HG03025 (cell line): ENCODE measurements around the gene KIAA1217.

Experiments
- ATAC-seq: cut with Tn5 transposase; IDR thresholded peaks from one replicate; pipeline ENCODE4 v1.9.1; 2021; ENCODE audit warnings: mild to moderate bottlenecking, moderate library complexity; ENCODE audit not compliant: unreplicated experiment, low FRiP score

The KIAA1217 gene

DNA sequence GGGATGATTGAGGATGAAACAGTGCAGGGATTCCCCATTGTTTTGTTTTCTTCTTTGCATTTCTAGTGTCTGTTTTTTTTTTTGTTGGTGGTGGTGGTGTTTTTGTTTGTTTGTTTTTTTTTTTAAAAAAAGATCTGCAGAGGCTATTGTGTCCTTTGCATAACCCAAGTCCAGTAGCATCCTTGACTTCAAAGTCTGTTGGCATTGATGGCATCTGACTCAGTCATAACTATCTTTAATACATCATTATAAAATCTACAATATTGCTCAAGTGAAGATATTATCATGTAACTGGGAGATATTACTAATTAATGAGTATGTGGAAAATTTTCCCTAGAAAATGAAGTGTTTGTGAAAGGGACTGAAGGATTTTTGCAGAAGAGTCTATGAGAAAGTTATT lies 70.2 kb downstream of the KIAA1217 start:
- ATAC-seq, result no peak

DNA sequence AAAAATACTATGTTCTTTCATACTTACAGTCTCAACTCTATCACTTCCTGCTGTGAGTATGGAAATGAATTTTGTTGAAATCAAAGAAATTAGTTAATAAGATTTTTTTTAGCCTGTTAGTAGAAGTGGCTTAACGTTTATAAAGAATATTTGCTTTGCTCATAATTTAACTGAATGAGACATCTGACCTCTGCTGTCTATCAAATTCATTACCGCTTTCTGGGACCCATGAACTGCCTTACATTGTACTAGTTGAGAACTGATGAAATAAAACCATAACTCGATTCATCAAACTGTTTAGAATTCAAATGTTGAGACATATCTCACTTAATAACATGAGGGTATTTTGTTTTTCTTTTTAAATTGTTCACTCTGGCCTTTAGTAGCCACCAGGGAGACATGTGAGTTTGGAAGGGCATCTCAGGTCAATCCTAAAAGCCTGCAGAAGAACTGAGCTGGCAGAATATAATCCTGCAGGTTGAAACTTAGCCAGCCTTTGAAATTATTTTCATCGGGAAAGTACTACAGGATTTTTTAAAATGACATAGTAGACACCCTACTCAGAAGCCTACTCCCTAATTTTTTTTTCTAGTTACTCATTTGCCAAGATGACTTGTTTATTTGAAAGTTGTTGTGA lies 78.7 kb downstream of the KIAA1217 start:
- ATAC-seq, result no peak

DNA sequence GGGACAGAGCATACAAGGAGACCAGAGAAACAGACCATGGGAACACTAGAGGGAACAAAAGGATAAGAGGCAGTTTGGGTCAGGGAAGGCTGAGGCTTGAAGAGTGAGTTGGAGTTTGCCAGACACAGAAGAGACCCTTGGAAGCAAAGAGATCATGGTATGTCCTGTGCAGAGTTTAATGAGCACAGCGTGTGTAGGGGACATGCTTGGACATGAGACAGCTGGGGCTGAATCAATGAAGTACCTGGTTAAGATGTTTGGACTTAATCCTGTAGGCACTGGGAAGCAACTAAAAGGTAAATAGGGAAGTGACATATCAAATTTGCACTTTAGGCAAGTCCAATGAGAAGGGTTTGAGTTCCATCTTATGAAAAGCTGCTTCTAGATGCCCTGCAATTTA lies 79.6 kb downstream of the KIAA1217 start:
- no peak for ATAC-seq

DNA sequence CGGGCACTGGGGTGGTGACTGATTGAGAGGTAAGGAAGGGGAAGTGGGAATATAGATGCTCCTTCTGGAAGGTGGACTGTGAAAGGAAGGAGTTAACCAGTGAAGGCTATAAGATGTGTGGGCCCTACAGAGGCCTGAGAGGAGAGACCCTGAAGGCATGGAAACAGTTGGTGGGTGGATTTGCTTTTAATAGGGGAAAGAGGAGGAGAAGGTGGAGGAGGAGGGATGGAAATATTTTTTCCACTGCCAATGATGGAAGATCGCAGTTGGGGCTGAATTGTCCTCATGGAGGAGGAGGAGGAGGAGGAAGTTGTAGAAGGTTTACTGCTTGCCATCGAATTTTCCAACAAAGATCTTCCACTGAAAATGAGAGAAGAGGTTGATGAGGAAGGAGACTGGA lies 80.3 kb downstream of the KIAA1217 start:
- ATAC-seq, result no peak

DNA sequence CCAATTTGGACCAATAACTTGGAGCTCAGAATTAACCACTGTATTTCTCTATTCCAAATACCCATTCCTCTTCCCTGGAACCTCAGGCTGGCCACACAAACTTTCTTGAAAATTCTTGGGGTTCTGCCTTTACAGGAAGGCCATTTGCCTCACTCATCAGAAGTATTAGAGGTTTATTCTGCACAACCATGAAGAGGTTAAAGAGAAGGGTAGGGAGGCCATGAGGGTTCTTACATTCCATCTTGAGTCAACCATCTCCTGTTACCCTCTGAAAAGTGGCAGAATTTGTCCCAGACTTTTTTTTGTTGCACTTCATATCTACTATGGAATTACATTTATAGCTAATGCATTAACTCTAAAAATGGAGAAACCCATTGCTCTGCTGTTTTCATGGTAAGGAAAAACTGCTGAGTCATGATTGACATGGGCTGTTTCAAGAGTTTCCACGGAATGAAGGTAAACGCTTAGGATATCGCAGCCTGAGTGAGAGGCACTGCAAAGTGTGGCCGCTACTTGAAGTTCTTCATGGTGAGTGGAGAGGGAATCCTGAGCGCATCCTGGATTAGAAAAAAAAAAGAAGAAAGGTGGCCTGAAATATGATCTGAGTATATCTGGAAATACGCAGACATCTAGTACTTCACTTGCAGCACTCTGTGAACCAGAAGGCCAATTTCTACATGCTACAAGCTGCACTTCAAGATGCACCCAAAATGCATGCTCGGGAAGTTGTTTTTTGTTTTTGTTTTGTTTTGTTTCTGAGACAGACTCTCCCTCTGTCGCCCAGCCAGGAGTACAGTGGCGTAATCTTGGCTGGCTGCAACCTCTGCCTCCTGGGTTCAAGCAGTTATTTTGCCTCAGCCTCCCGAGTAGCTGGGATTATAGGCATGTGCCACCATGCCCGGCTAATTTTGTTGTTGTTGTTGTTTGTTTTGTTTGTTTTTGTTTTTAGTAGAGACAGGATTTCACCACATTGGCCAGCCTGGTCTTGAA lies 83.7 kb downstream of the KIAA1217 start:
- ATAC-seq, result no peak

DNA sequence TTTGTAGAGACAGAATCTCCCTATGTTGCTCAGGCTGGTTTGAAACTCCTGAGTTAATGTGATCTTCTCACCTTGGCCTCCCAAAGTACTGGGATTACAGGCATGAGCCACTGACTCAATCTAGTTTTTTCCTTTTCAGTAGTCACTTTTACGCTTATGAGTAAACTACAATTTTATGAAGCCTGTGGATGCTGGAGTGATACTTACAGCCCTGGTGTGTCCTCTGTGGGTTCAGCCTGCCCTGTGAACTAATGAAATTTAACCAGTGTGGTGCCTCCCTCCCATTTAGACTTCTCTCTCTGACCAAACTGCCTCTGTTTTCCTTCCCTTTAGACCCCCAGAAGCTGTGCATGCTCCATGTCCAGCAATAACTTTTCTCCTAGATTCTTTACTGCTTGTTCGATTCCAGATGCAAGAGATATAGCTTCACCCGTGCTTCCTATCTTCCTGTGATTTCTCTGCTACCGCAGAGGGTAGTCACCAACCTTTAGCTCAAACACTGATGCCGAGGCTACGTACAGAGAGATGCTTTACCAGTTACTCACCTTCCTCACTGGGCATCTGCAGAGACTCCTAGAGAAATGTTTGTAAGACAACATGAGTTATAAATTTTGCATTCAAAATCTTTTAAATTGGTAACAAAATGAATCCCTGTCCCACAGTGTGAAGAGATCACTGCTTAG lies 90.8 kb downstream of the KIAA1217 start:
- no peak for ATAC-seq

DNA sequence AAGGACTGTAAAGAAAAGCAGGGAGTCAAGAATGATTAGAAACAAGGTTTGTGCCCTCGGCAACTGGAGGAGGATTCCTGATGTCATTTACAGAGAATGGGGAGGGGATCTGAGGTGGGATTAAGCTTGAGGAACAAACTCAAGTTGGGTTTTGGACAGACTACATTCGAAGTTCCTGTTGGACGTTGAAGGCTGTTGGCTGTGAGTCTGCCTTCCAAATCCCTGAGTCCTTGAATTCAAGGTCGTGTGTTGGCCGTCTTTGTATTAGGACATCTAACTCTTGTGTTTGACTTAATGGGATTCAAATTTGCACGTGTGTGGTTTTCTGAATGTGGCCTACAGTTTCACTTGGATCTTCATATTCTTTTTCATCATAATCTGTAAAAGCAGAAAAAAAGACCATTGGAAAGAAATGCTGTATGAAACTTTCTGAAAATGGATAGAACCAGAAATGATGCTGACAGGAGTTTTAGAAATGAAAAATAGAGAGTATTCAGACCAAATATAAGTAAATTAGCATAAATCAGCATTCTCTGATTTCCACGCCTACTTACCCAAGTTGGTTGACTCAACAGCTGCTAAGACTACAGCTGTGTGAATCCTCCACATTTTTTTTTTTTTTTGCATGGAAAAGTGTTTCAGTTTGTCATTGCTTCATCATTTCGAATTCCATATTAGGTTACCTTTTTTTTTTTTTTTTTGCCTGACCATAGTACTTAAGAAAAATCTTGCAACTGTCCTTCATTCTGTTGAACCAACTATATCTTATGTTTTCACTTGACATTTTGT lies 94.8 kb downstream of the KIAA1217 start:
- no peak for ATAC-seq

DNA sequence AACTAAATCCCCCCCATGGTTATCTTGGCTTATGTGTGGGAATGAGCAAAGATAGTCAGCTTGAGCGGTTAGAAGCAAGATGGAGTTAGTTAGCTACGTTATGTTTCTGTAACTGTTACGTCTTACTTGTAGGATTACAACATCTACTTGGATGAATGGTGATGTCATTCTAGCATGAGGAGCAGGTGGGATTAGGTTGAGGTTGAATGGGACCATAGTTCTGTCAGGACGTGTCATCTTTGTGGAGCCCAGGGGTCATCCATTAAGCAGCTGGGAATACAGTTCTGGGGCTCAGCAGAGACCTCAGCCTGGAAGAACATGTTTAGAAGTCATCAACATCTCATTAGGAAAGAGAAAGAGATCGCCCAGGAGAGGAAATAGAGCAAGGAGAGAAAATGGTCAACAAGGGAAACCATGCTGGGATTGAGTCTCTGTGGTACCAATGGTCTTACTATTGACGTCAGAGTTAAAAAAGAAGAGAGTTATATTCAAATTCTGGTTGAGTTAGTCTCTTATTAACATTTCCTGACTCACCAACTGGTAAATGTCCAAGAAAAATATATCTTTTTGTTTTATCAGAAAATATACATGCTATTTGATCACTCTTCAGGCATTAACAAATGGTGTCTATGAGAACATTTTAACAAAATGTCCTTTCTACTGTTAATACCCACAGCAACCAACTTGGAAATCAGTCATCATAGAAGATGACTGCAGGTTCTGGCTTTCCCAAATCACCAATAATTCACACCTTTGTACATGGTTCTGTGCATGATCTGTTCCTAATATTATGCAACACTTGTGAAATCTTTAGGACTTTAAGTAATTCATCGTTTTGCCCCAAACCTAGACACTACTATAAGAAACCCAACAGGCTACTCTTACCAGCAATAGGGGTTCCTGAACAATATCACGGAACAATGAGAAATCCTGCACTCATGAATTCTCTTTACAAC lies 96.9 kb downstream of the KIAA1217 start:
- ATAC-seq, result no peak

DNA sequence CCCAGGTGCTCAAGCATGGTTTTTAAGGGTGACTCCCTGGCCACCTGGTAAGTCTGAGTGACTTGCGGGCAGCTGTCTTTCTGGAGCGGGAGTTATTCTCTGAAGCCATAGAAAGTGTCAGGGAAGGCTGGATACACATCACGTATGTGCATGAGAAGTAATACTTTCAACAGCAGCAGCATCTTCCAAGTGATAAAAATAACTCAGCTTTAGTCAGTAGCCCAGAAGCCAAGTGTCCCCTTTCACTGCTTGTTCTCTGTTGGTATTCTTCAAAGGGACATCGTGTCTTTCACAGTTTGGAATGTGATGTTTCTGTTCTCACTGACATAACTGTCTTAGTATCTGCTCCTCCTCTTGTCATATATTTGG lies 97.6 kb downstream of the KIAA1217 start:
- no peak for ATAC-seq

DNA sequence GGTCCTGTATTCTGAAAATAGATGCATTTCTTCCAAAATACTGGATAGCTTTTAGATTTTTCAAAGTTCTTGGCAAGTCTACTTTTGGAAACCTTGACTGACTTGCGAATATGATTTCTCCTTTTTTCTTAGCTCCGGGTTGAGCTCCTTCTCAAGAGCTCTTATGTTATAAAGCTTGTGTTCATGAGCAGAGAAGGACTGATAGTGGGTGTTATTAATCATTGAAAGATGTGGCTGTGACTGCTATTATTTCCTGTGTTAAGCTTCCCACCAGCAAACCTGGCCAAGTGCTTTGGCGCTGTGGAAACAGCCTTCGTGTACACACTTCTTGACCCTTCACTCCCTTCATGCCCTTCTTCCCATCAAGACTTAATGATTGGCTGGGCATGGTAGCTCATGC lies 98.2 kb downstream of the KIAA1217 start:
- ATAC-seq, result no peak

DNA sequence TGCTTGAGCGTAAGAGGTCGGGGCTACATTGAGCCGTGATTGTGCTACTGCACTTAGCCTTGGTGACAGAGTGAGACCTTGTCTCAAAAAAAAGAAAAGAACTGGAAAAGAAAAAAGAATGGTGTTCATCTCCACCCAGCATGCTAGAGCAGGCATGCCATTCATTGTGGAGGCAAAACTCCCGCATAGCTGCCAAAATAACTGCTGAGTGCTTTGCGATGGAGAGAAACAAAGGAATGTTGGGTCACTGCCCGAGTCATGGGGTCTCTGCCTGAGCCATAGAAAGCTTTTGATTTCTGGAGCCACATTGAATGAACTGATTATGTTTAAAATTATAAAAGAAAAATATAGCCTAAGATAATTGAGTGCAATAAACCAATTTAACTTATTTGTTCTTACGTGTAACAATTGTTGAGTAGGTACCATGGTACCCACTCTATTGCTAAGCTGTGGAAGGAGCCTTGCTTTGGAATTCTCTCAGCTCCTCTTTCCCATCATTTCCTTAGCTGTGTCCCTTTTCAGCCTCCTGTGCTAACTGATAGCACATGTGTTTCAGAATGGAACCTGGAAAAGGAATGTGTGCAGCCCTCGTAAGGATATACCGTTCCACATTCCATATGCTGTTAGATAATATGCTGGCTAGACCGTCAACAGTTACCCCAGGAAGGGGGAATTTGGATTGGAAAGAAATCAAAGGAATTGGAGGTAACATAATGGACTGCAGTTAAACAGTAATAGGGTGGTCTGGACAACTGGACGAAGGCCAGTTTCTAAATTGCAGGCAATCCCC lies 99.0 kb downstream of the KIAA1217 start:
- ATAC-seq, result no peak

DNA sequence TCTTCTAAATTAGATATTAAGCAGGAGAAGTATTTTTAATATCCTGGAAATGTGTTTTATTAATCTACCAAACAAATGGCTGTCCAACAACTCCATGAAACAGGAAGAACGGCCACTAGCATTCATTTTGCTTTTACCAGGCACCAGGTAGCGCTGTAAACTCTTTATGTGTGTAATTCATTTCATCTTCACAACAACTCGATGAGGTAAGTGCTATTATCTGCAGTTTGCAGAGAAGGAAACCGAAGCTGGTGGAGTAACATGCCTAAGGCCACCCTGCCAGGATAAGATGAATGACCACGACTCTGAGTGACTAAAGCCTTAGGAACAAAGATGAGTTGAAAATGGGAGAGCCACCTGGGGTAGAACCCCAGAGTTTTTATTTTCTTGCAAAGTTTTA lies 101.2 kb downstream of the KIAA1217 start:
- no peak for ATAC-seq

DNA sequence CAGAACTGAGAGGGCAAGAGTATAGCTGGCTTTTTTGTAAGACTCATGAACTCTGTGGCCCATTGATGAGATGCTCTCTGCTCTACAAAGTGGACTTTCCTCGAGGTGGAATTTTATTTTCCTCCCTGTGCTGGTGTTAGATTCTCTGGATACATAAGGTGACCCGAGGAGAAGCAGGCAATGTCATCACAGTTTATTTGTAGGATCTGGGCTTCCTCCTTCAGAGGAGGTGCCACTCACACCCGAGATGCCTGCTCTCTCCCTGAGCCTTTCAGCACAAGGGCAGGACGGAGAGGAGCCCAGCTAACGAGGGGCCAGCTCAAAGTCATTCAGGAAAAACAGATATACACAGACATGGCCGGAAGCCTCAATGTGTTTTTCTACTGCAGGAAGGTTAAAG lies 103.0 kb downstream of the KIAA1217 start:
- no peak for ATAC-seq

DNA sequence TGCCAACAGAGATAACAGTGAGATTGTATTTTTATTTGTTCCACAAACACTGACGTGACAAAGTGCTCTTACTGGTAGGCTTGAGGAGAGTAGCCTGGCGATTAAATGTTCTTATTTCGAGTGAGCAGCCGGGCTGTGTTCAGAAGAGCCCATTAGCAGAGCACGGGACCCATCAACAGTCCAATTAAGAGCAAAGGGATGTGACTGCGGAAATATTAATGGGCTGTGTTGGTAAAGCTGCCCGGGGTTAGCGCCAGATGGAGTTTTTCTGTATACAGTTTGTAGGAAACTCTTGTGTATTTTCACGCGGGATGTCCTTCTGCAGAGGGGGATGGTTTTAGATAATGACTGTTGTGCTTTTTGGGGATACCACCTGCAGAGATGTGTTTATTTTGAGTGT lies 104.3 kb downstream of the KIAA1217 start:
- ATAC-seq, result no peak

DNA sequence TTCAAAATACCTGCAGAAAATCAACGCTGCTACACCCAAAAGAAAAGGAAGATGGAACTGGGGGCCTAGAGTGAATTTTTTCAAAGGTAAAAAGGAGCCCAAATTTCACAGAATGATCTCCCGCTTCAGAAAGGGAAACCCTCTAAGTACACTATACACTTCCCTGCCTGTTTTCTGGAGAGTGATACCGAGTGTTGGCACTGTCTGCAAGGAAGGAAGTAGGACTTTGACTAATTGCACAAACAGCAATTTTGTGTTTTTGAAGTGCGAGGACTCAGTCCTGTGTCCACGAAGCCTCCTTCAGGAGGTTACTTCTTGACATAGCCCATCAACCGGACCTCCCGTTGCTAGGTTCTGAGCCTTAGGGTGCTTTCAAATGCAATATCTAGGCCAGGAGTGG lies 106.3 kb downstream of the KIAA1217 start:
- no peak for ATAC-seq

DNA sequence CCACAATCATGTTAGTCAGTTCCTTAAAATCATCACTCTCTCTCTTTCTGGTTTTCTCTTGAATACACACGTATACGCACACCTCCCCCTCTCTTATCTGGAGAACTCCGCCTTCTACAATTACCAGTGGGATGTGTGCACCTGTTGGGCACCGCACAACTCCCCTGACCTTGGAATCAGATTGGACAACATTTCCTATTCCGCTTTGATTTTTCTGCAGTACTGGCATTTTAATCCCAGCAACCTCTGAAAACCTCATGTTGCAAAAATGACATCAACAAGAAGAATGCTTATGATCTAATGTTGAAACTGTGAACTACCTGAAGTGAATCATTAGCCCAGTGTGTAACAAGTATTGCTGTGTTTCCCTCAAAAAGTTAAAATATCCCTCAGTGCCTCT lies 109.6 kb downstream of the KIAA1217 start:
- ATAC-seq, result no peak

DNA sequence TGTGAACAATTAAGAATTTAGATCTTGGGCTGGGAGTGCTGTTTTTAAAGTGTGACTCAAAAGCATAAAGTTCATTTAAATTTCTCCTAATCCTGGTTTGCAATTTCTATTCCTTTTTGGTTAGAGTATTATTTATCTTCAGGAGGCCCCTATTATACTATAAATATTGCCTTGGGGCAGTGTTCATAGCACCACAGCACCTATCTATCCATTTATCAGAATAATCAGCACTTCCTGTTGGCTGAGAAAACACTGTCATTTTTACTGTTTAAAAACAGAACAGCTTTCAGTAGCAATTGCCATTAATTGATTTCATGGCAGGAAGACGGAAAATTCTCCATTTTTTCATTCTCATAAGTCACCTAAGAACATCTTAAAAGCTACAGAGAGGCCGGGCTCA lies 111.4 kb downstream of the KIAA1217 start:
- ATAC-seq, result no peak

DNA sequence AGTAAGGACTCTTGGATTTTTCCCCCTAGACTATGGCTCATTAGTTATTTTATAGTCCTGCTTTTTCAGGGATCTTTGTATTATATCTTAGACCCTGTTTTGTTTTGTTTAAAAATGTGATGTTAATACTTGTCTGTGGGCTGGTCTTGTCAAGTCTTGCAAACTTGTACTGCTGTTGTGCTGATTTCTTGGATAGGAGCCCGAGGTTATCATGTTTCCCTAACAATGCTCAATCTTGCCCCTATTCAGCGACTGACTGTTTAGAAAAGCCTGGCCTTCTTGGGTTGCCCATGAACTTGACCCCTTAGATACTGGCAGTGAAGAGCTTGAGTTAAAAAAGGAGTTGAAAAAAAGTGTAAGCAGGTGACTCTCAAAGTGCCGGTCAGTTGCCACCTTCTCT lies 115.7 kb downstream of the KIAA1217 start:
- ATAC-seq, result no peak

DNA sequence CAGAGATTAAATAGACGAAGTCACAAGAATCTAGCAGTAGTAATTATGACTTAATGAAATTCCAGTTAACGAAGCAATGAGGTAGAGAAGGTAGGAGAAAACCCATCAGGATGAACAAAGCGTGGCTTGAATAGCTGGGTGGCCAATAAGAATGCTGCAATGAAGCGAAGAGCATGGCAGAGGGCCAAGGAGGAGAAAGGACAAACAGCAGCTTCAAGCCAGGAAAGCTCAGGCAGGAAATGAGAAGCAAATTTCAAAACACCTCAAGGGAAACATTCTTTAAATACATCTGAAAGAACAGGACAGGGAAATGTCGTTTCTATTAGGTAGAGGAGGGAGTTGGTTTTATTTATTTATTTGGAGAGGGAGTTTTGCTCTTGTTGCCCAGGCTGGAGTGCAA lies 122.5 kb downstream of the KIAA1217 start:
- ATAC-seq, result no peak
